ENCODE measurements around the gene DIDO1. TPM values are rescaled to one million over a fixed set of nuclear protein-coding genes. Genes with fewer than 3 reads are reported as not detected.

Gene DIDO1
- total and polyA plus RNA-seq, 2 of the 13 experiments (the other 11 are each of a cell fraction or from before 2014, with no cell fraction given) = 75.0 to 75.1 TPM

DNA sequence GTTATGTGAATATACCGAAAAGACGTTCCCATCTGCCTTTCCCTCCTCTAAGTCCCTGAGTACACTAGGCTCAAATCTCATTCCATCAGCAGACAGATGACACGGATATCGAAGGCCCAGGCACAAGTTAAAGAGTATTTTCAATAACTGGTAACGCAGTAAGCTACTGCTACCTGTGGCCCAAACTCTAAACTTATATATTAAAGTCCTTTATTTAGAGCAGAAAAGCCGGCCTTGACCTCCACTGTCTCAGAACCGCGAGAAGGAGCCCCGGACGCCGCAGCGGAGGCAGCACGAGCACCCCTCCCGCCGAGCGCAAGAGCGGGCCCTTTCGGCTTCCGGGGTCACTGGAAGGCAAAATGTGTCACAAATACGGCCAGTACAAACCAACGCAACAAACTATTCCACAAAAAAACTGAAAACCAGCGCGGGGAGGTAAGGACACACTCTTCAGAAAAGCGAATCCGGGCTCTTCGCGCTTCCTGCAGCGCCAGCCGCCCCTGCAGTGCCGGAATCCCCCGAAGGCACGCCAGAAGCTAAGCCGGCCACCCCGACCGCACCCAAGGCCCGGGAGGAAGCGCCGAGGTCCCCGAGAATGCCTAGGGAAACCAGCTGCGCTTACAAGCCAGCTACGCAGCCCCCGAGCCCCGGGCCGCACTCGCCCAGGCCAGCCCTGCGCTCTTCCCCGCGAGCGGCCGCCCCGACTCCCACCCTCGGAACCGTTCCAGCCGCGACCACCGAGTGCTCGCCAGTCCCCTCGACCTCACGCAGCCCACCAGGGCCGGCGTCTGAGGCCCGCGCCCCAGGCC is 681 bp downstream of the DIDO1 start (continued):
- TF ChIP-seq, protein P1, sequence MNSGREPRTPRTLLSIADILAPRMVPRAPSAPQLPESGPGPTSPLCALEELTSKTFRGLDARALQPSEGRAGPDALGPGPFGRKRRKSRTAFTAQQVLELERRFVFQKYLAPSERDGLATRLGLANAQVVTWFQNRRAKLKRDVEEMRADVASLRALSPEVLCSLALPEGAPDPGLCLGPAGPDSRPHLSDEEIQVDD (CRISPR knock-in tag; IDR thresholded peaks at IDR 0.05; ENCODE audit: borderline replicate concordance) = 0 out of 2 replicates have a peak, but pooled peaks have one; percentile 18
- TF ChIP-seq NFE2L2 (IDR thresholded peaks at IDR 0.05; ENCODE audit: low read length) = no peak
- TF ChIP-seq MXI1 (IDR thresholded peaks at IDR 0.05; ENCODE audit: borderline replicate concordance, low read depth, low read length) = no peak; the same call in 2 of the 3 replicates
- no peak for TF ChIP-seq HNF4A (CRISPR knock-in tag; IDR thresholded peaks at IDR 0.05)
- no peak for TF ChIP-seq CBFB (CRISPR knock-in tag; IDR thresholded peaks at IDR 0.05)
- TF ChIP-seq, protein P2, sequence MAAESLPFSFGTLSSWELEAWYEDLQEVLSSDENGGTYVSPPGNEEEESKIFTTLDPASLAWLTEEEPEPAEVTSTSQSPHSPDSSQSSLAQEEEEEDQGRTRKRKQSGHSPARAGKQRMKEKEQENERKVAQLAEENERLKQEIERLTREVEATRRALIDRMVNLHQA (CRISPR knock-in tag; IDR thresholded peaks at IDR 0.05) = no peak
- no peak for TF ChIP-seq AGO1 (IDR thresholded peaks at IDR 0.05; ENCODE audit: low read depth, low read length, poor library complexity, severe bottlenecking)
- TF ChIP-seq, protein P3, sequence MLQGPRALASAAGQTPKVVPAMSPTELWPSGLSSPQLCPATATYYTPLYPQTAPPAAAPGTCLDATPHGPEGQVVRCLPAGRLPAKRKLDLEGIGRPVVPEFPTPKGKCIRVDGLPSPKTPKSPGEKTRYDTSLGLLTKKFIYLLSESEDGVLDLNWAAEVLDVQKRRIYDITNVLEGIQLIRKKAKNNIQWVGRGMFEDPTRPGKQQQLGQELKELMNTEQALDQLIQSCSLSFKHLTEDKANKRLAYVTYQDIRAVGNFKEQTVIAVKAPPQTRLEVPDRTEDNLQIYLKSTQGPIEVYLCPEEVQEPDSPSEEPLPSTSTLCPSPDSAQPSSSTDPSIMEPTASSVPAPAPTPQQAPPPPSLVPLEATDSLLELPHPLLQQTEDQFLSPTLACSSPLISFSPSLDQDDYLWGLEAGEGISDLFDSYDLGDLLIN (CRISPR knock-in tag; IDR thresholded peaks at IDR 0.05; ENCODE audit: borderline replicate concordance) = no peak
- TF ChIP-seq TGIF2 (CRISPR knock-in tag; IDR thresholded peaks at IDR 0.05) = peak; percentile 55; the same call in 1 of the 2 replicates
- no peak for TF ChIP-seq KMT2A (CRISPR knock-in tag; IDR thresholded peaks at IDR 0.05)
- TF ChIP-seq ZNF33B (CRISPR knock-in tag; IDR thresholded peaks at IDR 0.05) = no peak
- 0 out of 2 replicates have a peak, but pooled peaks have one; percentile 43 for TF ChIP-seq ZFP37 (CRISPR knock-in tag; IDR thresholded peaks at IDR 0.05; ENCODE audit: borderline replicate concordance)
- TF ChIP-seq, protein P4, sequence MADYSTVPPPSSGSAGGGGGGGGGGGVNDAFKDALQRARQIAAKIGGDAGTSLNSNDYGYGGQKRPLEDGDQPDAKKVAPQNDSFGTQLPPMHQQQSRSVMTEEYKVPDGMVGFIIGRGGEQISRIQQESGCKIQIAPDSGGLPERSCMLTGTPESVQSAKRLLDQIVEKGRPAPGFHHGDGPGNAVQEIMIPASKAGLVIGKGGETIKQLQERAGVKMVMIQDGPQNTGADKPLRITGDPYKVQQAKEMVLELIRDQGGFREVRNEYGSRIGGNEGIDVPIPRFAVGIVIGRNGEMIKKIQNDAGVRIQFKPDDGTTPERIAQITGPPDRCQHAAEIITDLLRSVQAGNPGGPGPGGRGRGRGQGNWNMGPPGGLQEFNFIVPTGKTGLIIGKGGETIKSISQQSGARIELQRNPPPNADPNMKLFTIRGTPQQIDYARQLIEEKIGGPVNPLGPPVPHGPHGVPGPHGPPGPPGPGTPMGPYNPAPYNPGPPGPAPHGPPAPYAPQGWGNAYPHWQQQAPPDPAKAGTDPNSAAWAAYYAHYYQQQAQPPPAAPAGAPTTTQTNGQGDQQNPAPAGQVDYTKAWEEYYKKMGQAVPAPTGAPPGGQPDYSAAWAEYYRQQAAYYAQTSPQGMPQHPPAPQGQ (CRISPR knock-in tag; IDR thresholded peaks at IDR 0.05; ENCODE audit: borderline replicate concordance) = no peak
- no peak; the same call in 1 of the 2 replicates for TF ChIP-seq KAT8 (CRISPR knock-in tag; IDR thresholded peaks at IDR 0.05)
- TF ChIP-seq ARNTL (CRISPR knock-in tag; IDR thresholded peaks at IDR 0.05) = peak; percentile 47; the same call in 1 of the 2 replicates
- TF ChIP-seq, protein P5, sequence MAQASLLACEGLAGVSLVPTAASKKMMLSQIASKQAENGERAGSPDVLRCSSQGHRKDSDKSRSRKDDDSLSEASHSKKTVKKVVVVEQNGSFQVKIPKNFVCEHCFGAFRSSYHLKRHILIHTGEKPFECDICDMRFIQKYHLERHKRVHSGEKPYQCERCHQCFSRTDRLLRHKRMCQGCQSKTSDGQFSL (CRISPR knock-in tag; IDR thresholded peaks at IDR 0.05) = no peak; the same call in 1 of the 2 replicates
- TF ChIP-seq, protein P6, sequence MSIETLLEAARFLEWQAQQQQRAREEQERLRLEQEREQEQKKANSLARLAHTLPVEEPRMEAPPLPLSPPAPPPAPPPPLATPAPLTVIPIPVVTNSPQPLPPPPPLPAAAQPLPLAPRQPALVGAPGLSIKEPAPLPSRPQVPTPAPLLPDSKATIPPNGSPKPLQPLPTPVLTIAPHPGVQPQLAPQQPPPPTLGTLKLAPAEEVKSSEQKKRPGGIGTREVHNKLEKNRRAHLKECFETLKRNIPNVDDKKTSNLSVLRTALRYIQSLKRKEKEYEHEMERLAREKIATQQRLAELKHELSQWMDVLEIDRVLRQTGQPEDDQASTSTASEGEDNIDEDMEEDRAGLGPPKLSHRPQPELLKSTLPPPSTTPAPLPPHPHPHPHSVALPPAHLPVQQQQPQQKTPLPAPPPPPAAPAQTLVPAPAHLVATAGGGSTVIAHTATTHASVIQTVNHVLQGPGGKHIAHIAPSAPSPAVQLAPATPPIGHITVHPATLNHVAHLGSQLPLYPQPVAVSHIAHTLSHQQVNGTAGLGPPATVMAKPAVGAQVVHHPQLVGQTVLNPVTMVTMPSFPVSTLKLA (IDR thresholded peaks at IDR 0.05) = no peak
- TF ChIP-seq NCOR1 (IDR thresholded peaks at IDR 0.05; ENCODE audit: borderline replicate concordance, low read length) = no peak
- TF ChIP-seq, protein P7, sequence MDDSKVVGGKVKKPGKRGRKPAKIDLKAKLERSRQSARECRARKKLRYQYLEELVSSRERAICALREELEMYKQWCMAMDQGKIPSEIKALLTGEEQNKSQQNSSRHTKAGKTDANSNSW (CRISPR knock-in tag; IDR thresholded peaks at IDR 0.05; ENCODE audit: borderline replicate concordance) = peak; percentile 89; the same call in 1 of the 2 replicates
- TF ChIP-seq SAP130 (CRISPR knock-in tag; IDR thresholded peaks at IDR 0.05; ENCODE audit: low read depth) = peak; percentile 59
- TF ChIP-seq ZSCAN31 (CRISPR knock-in tag; IDR thresholded peaks at IDR 0.05; ENCODE audit: low read depth) = peak; percentile 23
- TF ChIP-seq DNMT1 (CRISPR knock-in tag; IDR thresholded peaks at IDR 0.05) = no peak
- TF ChIP-seq ZNF562 (CRISPR knock-in tag; IDR thresholded peaks at IDR 0.05; ENCODE audit: borderline replicate concordance) = no peak
- no peak; the same call in 1 of the 2 replicates for TF ChIP-seq ZNF660 (CRISPR knock-in tag; IDR thresholded peaks at IDR 0.05; ENCODE audit: borderline replicate concordance, low read depth)

Data from HepG2 (cell line).